Coronary artery (tissue), 2 donors: Measurements from ENCODE around the gene GPR39.

Source experiments
- DNase-seq: peaks from one replicate; pipeline ENCODE4 v3.0.0-alpha.2; 2017; ENCODE audit warnings: low spot score
- H3K27ac ChIP-seq, 2 donors: fragments of 200-600 bp; sonication (generic); one replicate each; pipeline ENCODE4 v1.5.1; 2016 to 2019
- H3K4me3 ChIP-seq: fragments of 200-600 bp; sonication (generic); 2 replicates; pipeline ENCODE4 v1.5.1; 2016; ENCODE audit warnings: mild to moderate bottlenecking, moderate library complexity
- CTCF ChIP-seq: fragments of 200-600 bp; sonication (generic); IDR thresholded peaks from one replicate; pipeline ENCODE4 v1.5.1; 2019; ENCODE audit warnings: antibody characterized with exemption

The GPR39 gene

DNA sequence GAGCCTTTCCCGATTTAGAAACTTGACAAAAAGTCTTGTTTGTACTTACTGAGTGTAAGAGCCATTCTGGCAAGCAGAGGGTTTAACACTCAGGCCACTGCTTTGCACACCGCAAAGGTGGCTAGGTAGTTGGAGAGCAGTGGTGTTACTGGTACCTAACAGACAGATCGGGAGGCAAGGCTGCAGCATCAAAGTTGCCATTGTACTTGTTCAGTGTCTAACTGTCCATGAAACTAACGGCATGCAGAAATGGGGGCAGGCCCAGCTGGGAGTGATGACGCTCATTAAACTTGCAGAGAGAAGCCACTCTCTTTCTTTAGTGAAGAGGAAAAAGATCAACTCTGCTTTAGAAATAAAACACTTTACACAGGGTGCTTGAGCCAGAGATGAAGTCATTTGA lies 10.1 kb downstream of the GPR39 start:
- H3K27ac ChIP-seq = no peak overlapping the region
- no peak for DNase-seq
- no peak for TF ChIP-seq CTCF
- no peak overlapping the region for H3K4me3 ChIP-seq

- no peak for TF ChIP-seq CTCF
- Histone ChIP-seq H3K27ac (no peak overlapping the region), H3K4me3 (no peak overlapping the region)
- no peak for DNase-seq
Measured at GRCh38 chr2:132429351-132429750, 12.7 kb downstream of the GPR39 start.

DNA sequence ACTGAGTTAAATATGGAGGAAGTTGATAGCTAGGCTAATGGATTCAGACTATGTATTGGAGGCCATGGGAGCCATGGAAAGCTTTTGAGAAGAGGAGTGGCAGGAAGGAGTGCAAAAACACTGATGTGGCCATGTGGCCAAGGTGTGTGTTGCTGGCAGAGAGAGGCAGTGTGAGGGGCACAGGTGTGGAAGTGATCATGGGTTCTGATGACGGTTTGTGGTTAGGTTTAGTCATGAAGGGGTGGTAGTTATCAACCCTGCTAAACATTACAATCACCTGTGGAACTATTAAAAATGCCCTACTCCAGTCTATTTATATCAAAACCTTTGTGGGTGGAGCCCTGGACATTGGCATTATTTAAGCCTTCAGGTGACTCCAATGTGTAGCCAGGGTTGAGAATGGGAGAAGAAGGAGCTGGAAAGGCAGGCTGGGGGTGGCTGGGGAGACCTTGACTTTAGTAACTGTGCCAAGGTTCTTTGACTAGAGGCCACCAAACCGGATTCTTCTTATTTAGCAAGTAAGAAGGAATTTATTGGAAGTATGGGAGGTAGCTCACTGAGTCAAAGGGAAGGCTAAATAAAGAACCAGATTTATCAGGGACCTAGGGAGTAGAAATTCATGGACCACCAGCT lies 13.5 kb downstream of the GPR39 start:
- TF ChIP-seq CTCF = no peak
- DNase-seq = no peak
- H3K27ac ChIP-seq = no peak overlapping the region
- H3K4me3 ChIP-seq = no peak overlapping the region

DNA sequence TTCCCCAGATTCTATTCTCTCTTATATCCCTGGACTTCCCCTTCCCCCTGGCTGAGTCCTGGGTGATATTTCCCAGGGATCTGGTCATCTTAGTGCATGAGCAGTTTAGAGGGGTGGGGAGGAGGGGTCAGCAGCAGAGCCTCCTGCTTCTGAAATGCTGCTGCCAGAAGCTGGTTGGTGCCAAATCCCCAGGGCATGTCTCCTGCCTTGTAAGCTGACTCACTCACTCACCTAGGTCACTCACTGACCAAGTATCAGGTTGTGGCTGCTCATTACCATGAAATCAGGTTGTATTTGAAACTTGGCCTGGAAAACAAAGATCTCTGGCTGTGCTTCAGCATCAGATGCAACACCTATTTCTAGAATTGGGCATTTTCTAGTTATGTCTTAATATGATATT lies 14.3 kb downstream of the GPR39 start:
- no peak overlapping the region for H3K4me3 ChIP-seq
- no peak for TF ChIP-seq CTCF
- no peak for DNase-seq
- no peak overlapping the region for H3K27ac ChIP-seq

GRCh38 chr2:132437852-132438669 lies 21.5 kb downstream of the GPR39 start:
- no peak overlapping the region for H3K27ac ChIP-seq
- no peak for TF ChIP-seq CTCF
- no peak for DNase-seq
- H3K4me3 ChIP-seq = no peak overlapping the region

DNA sequence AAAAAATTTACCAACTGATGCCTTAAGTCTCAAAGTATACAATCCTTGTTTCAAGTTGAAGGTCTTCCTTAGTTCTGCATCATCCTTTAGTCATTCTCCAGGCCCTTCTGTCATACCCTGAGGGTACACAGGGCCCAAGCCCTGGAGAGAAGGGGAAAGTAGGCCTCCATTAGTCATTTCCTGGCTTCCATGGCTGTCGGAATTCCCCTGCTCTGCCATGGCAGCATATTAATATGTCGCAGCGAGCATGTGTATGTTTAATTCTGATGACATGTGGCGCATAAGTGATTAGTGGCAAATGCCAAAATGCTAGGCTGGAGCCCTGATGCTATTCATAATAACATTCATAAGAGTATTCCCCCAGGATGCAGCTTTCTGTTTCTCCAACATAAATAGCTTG lies 22.1 kb downstream of the GPR39 start:
- DNase-seq = no peak
- Histone ChIP-seq H3K27ac (no peak overlapping the region), H3K4me3 (no peak overlapping the region)
- TF ChIP-seq CTCF = no peak
